BE2C (cell line): ENCODE data around the gene MBLAC1.

Experiments
- DNase-seq: peaks from one replicate; pipeline ENCODE4 v3.0.0-alpha.2; 2020
- H3K27me3 ChIP-seq: fragments of 250-450 bp; sonication (Bioruptor Pico); 2 replicates; pipeline ENCODE4 v1.5.1; 2020; ENCODE audit warnings: mild to moderate bottlenecking
- H3K36me3 ChIP-seq: fragments of 250-450 bp; sonication (Bioruptor Pico); 2 replicates; pipeline ENCODE4 v1.5.1; 2020; ENCODE audit warnings: mild to moderate bottlenecking
- H3K4me1 ChIP-seq: fragments of 250-450 bp; sonication (Bioruptor Pico); 2 replicates; pipeline ENCODE4 v1.5.1; 2020
- H3K4me3 ChIP-seq: 2 replicates; pipeline ENCODE4 v1.5.1; 2011; ENCODE audit warnings: low read depth, low read length
- H3K9me3 ChIP-seq: fragments of 250-450 bp; sonication (Bioruptor Pico); 2 replicates; pipeline ENCODE4 v1.5.1; 2020
- CTCF ChIP-seq: IDR thresholded peaks from 2 replicates; pipeline ENCODE4 v1.5.1; 2012; ENCODE audit warnings: mild to moderate bottlenecking, low read depth, low read length

Gene MBLAC1

GRCh38 chr7:100082978-100083377, 43.8 kb upstream of the MBLAC1 start:
- Histone ChIP-seq H3K27me3 (no peaks in the 10 kb centered on the region), H3K9me3 (no peaks in the 10 kb centered on the region), H3K36me3 (peaks cover 29% of the 10 kb centered on the region), H3K4me3 (no peak overlapping the region), H3K4me1 (0 out of 2 replicates have a peak, but pooled peaks cover 2% of the 10 kb centered on the region)
- TF ChIP-seq CTCF, result no peak
- DNase-seq, result no peak

- peaks cover 9% of the 10 kb centered on the region for H3K36me3 ChIP-seq
- H3K9me3 ChIP-seq, result no peaks in the 10 kb centered on the region
- no peak overlapping the region for H3K4me3 ChIP-seq
- H3K27me3 ChIP-seq, result no peaks in the 10 kb centered on the region
- DNase-seq, result no peak
- TF ChIP-seq CTCF, result no peak
- 0 out of 2 replicates have a peak, but pooled peaks cover 2% of the 10 kb centered on the region for H3K4me1 ChIP-seq
Measured at GRCh38 chr7:100085515-100085914, 41.3 kb upstream of the MBLAC1 start.

- 0 out of 2 replicates have a peak, but pooled peaks cover 2% of the 10 kb centered on the region for H3K4me1 ChIP-seq
- H3K4me3 ChIP-seq, result no peak overlapping the region
- DNase-seq, result no peak
- H3K36me3 ChIP-seq, result peaks cover 18% of the 10 kb centered on the region
- H3K27me3 ChIP-seq, result no peaks in the 10 kb centered on the region
- H3K9me3 ChIP-seq, result no peaks in the 10 kb centered on the region
- no peak for TF ChIP-seq CTCF
Measured at GRCh38 chr7:100087055-100087750, 39.6 kb upstream of the MBLAC1 start.

- Histone ChIP-seq H3K9me3 (no peaks in the 10 kb centered on the region), H3K4me3 (peak overlapping the region; percentile 86), H3K4me1 (0 out of 2 replicates have a peak, but pooled peaks cover 2% of the 10 kb centered on the region), H3K36me3 (peaks cover 27% of the 10 kb centered on the region), H3K27me3 (no peaks in the 10 kb centered on the region)
- no peak for DNase-seq
- TF ChIP-seq CTCF, result no peak
Measured at GRCh38 chr7:100088095-100088620, 38.6 kb upstream of the MBLAC1 start.

GRCh38 chr7:100088621-100089457, 37.9 kb upstream of the MBLAC1 start, which contains the start of gene COPS6:
Gene COPS6 (plus strand): TSS chr7:100088969. CDS start chr7:100088991, 22 bp downstream.
- DNase-seq, result peak; percentile 88

More at GRCh38 chr7:100088621-100089457, 37.9 kb upstream of the MBLAC1 start, which contains the start of gene COPS6:
- no peak for TF ChIP-seq CTCF
- no peaks in the 10 kb centered on the region for H3K9me3 ChIP-seq
- H3K4me1 ChIP-seq, result 0 out of 2 replicates have a peak, but pooled peaks cover 2% of the 10 kb centered on the region
- peaks cover 34% of the 10 kb centered on the region for H3K36me3 ChIP-seq
- no peaks in the 10 kb centered on the region for H3K27me3 ChIP-seq
- peak within 1 kb of the TSS; percentile 86 for H3K4me3 ChIP-seq
